A673 (cell line): ENCODE measurements around the gene GSX2. TPM values are rescaled to one million over a fixed set of nuclear protein-coding genes. Genes with fewer than 3 reads are reported as not detected.

ENCODE experiments used
- BruUV-seq: library from RNA; stranded (reverse); fragments of 400-500 nt; replicated peaks from 2 replicates; lab custom pipeline; 2021; lab: Mats Ljungman, UMichigan
- CTCF ChIA-PET: fragments of 300-600 bp; sonication (Branson Sonifier 250); formaldehyde crosslinking; loops from one replicate; lab custom pipeline; 2022; ENCODE audit warnings: antibody characterized with exemption; lab: Charles Lee
- POLR2A ChIA-PET: fragments of 300-600 bp; sonication (Branson Sonifier 250); formaldehyde crosslinking; loops from one replicate; lab custom pipeline; 2022; ENCODE audit warnings: antibody characterized with exemption; ENCODE audit not compliant: low non-redundant PET; lab: Charles Lee
- DNase-seq: peaks from one replicate; pipeline ENCODE4 v3.0.0-alpha.2; 2015; ENCODE audit warnings: low spot score
- H3K27ac ChIP-seq: fragments of 200-600 bp; sonication (generic); 2 replicates; pipeline ENCODE4 v1.5.1; 2016; ENCODE audit warnings: mixed run types, low read depth, mild to moderate bottlenecking, mixed read lengths, antibody characterized with exemption, low read length; ENCODE audit not compliant: poor library complexity, severe bottlenecking
- H3K27me3 ChIP-seq: fragments of 200-600 bp; sonication (generic); replicated peaks from 2 replicates; pipeline ENCODE4 v1.6.1; 2017; ENCODE audit warnings: mixed run types, low read depth, mild to moderate bottlenecking, mixed read lengths, antibody characterized with exemption, low read length; ENCODE audit not compliant: insufficient read depth, poor library complexity
- H3K36me3 ChIP-seq: fragments of 200-600 bp; sonication (generic); 2 replicates; pipeline ENCODE4 v1.6.1; 2016; ENCODE audit warnings: mixed run types, mild to moderate bottlenecking, mixed read lengths, antibody characterized with exemption, low read length; ENCODE audit not compliant: insufficient read depth, poor library complexity, severe bottlenecking
- H3K4me1 ChIP-seq: fragments of 200-600 bp; sonication (generic); 2 replicates; pipeline ENCODE4 v1.6.1; 2017; ENCODE audit warnings: mixed run types, mild to moderate bottlenecking, mixed read lengths, antibody characterized with exemption, low read length; ENCODE audit not compliant: insufficient read depth, poor library complexity, severe bottlenecking
- H3K4me3 ChIP-seq: fragments of 200-600 bp; sonication (generic); 2 replicates; pipeline ENCODE4 v1.5.1; 2016; ENCODE audit warnings: low read depth, mixed run types, mild to moderate bottlenecking, mixed read lengths, low read length; ENCODE audit not compliant: poor library complexity, severe bottlenecking
- H3K9me3 ChIP-seq: fragments of 200-600 bp; sonication (generic); 2 replicates; pipeline ENCODE4 v1.6.1; 2016; ENCODE audit warnings: mixed run types, low read depth, mild to moderate bottlenecking, mixed read lengths, antibody characterized with exemption, low read length; ENCODE audit not compliant: poor library complexity, severe bottlenecking
- CTCF ChIP-seq: fragments of 300-800, 200-600 bp; sonication (generic); conservative IDR thresholded peaks from 2 replicates; pipeline ENCODE4 v1.5.1; 2017; ENCODE audit warnings: low read depth, mild to moderate bottlenecking, antibody characterized with exemption, low read length, moderate library complexity, mixed read lengths
- EZH2 ChIP-seq: fragments of 200-600 bp; sonication (generic); IDR thresholded peaks from 2 replicates; pipeline ENCODE4 v1.6.1; 2017; ENCODE audit warnings: borderline replicate concordance, low read depth, mild to moderate bottlenecking, mixed read lengths, antibody characterized with exemption, low read length; ENCODE audit not compliant: poor library complexity, severe bottlenecking
- intact Hi-C: fragments of 100-400 bp; cut with micrococcal nuclease; formaldehyde crosslinking; loops from one replicate; pipeline ENCODE4 v1.10.0; 2022; ENCODE audit not compliant: unreplicated experiment
- total RNA-seq: library from RNA; stranded (reverse); gene quantifications from 2 replicates; pipeline ENCODE4 v1.2.3, GENCODE V29; 2021

GSX2 gene
- total RNA-seq, 1 experiment from 2014 or later = not detected

DNA sequence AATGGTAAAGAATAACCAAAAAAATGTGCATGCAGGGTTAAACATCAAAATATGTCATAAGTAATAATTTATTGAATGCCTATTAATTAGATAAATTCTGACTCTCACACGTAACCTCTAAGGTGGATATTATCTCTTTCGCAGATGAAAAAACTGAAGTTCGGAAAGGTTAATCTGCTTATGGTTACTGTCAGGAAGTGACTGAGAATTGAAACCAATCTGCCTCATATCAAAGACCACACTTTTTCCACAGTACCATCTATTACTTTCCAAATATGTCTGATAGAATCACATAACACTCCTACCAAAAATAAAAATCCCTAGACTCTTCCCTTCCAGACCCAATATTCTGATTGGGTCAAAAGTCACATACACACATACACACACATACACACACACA, 41.8 kb upstream of the GSX2 start:
- DNase-seq = no peak
- Histone ChIP-seq H3K27ac (no peak overlapping the region), H3K4me3 (no peak overlapping the region), H3K27me3 (no peaks in the 10 kb centered on the region), H3K36me3 (no peaks in the 10 kb centered on the region), H3K4me1 (peaks cover 4% of the 10 kb centered on the region), H3K9me3 (no peaks in the 10 kb centered on the region)
- ChIA-PET POLR2A (no interaction called here), CTCF (no interaction called here)
- no TSS peak for BruUV-seq
- TF ChIP-seq EZH2 = no peak
- no peak for TF ChIP-seq CTCF
- intact Hi-C loops = no loop called here

- no peak for DNase-seq
- CTCF ChIA-PET = no interaction called here
- POLR2A ChIA-PET = no interaction called here
- Histone ChIP-seq H3K36me3 (no peaks in the 10 kb centered on the region), H3K9me3 (no peaks in the 10 kb centered on the region), H3K27ac (no peak overlapping the region), H3K27me3 (no peaks in the 10 kb centered on the region), H3K4me1 (peaks cover 4% of the 10 kb centered on the region), H3K4me3 (no peak overlapping the region)
- TF ChIP-seq CTCF (no peak), EZH2 (no peak)
- intact Hi-C loops = no loop called here
- no TSS peak for BruUV-seq
Measured at GRCh38 chr4:54060116-54060515, 39.8 kb upstream of the GSX2 start.

- no peaks in the 10 kb centered on the region for H3K9me3 ChIP-seq
- no peaks in the 10 kb centered on the region for H3K36me3 ChIP-seq
- no TSS peak for BruUV-seq
- POLR2A ChIA-PET = no interaction called here
- H3K4me1 ChIP-seq = peaks cover 4% of the 10 kb centered on the region
- no peaks in the 10 kb centered on the region for H3K27me3 ChIP-seq
- DNase-seq = no peak
- intact Hi-C loops = no loop called here
- no peak overlapping the region for H3K4me3 ChIP-seq
- TF ChIP-seq CTCF (no peak), EZH2 (no peak)
- no peak overlapping the region for H3K27ac ChIP-seq
- CTCF ChIA-PET = no interaction called here
Measured at GRCh38 chr4:54061067-54061466, 38.9 kb upstream of the GSX2 start.
